ENCODE measurements around the gene RNF123. TPM values are rescaled to one million over a fixed set of nuclear protein-coding genes. Genes with fewer than 3 reads are reported as not detected.

Gene RNF123
- total RNA-seq, 4 donors from 2014 or later = 23.4 to 36.2 (median 31.5) TPM

GRCh38 chr3:49732597-49732996 is 43.2 kb downstream of the RNF123 start:
- Histone ChIP-seq H3K4me3 (no peak overlapping the region), H3K36me3 (peaks cover 55 to 99% (median 80%) of the 10 kb centered on the region in 4 donors), H3K27me3 (no peaks in the 10 kb centered on the region), H3K9me3 (no peaks in the 10 kb centered on the region), H3K4me1 (no peaks in the 10 kb centered on the region), H3K27ac (replicated peaks in 1 of 4) (no peak overlapping the region)
- intact Hi-C loops (cut with DNase I) = no loop called here
- 90% methylated on average over 10 of the region's 11 CpGs for WGBS
- no peak for TF ChIP-seq EP300 (IDR thresholded peaks at IDR 0.05)
- TF ChIP-seq POLR2AphosphoS5 (IDR thresholded peaks at IDR 0.05) = no peak
- no peak for TF ChIP-seq CTCF (IDR thresholded peaks at IDR 0.05)
- TF ChIP-seq POLR2A (IDR thresholded peaks at IDR 0.05; ENCODE audit: low read depth) = no peak
- DNase-seq (ENCODE audit: extremely low spot score) = no peak

- Histone ChIP-seq H3K4me1 (no peaks in the 10 kb centered on the region), H3K27ac (replicated peaks in 1 of 4) (no peak overlapping the region), H3K27me3 (no peaks in the 10 kb centered on the region), H3K36me3 (peaks cover 53 to 99% (median 79%) of the 10 kb centered on the region in 4 donors), H3K9me3 (no peaks in the 10 kb centered on the region), H3K4me3 (no peak overlapping the region)
- WGBS = 86% methylated on average over 1 of the region's 1 CpG
- intact Hi-C loops (cut with DNase I) = no loop called here
- DNase-seq (ENCODE audit: extremely low spot score) = no peak
- no peak for TF ChIP-seq EP300 (IDR thresholded peaks at IDR 0.05)
These were observed 44.2 kb downstream of the RNF123 start for GRCh38 chr3:49733551-49733950.

- TF ChIP-seq POLR2A (IDR thresholded peaks at IDR 0.05; ENCODE audit: low read depth) (no peak), EP300 (IDR thresholded peaks at IDR 0.05) (no peak), CTCF (IDR thresholded peaks at IDR 0.05) (no peak), POLR2AphosphoS5 (IDR thresholded peaks at IDR 0.05) (no peak)
- H3K9me3 ChIP-seq = no peaks in the 10 kb centered on the region
- no peak overlapping the region for H3K4me3 ChIP-seq
- no peaks in the 10 kb centered on the region for H3K27me3 ChIP-seq
- 95% methylated on average over 6 of the region's 6 CpGs for WGBS
- H3K4me1 ChIP-seq = no peaks in the 10 kb centered on the region
- peaks cover 53 to 95% (median 77%) of the 10 kb centered on the region in 4 donors for H3K36me3 ChIP-seq
- no peak for DNase-seq (ENCODE audit: extremely low spot score)
- no peak overlapping the region for H3K27ac ChIP-seq (replicated peaks in 1 of 4)
- intact Hi-C loops (cut with DNase I) = no loop called here
These were observed 45.4 kb downstream of the RNF123 start for GRCh38 chr3:49734752-49735151.

- H3K36me3 ChIP-seq = peaks cover 35 to 73% (median 59%) of the 10 kb centered on the region in 4 donors
- H3K27me3 ChIP-seq = no peaks in the 10 kb centered on the region
- no peaks in the 10 kb centered on the region for H3K4me1 ChIP-seq
- WGBS = 87% methylated on average over 11 of the region's 11 CpGs
- intact Hi-C loops (cut with DNase I) = no loop called here
- H3K4me3 ChIP-seq = no peak overlapping the region
- H3K9me3 ChIP-seq = no peaks in the 10 kb centered on the region
- DNase-seq (ENCODE audit: extremely low spot score) = no peak
- H3K27ac ChIP-seq (replicated peaks in 1 of 4) = no peak overlapping the region
- no peak for TF ChIP-seq CTCF (IDR thresholded peaks at IDR 0.05)
- no peak for TF ChIP-seq POLR2AphosphoS5 (IDR thresholded peaks at IDR 0.05)
- no peak for TF ChIP-seq EP300 (IDR thresholded peaks at IDR 0.05)
- TF ChIP-seq POLR2A (IDR thresholded peaks at IDR 0.05; ENCODE audit: low read depth) = no peak
These were observed 48.8 kb downstream of the RNF123 start for GRCh38 chr3:49738067-49738713.

GRCh38 chr3:49740427-49740826 is 51.1 kb downstream of the RNF123 start:
- intact Hi-C loops (cut with DNase I) = no loop called here
- Histone ChIP-seq H3K27me3 (no peaks in the 10 kb centered on the region), H3K4me1 (peaks cover 0 to under 1% (median 0%) of the 10 kb centered on the region in 4 donors), H3K27ac (replicated peaks in 1 of 4) (no peak overlapping the region), H3K9me3 (no peaks in the 10 kb centered on the region), H3K4me3 (no peak overlapping the region), H3K36me3 (peaks cover 22 to 55% (median 48%) of the 10 kb centered on the region in 4 donors)
- no peak for DNase-seq (ENCODE audit: extremely low spot score)
- TF ChIP-seq EP300 (IDR thresholded peaks at IDR 0.05) = no peak
- no peak for TF ChIP-seq POLR2A (IDR thresholded peaks at IDR 0.05; ENCODE audit: low read depth)
- no peak for TF ChIP-seq POLR2AphosphoS5 (IDR thresholded peaks at IDR 0.05)
- TF ChIP-seq CTCF (IDR thresholded peaks at IDR 0.05) = no peak

All from esophagus muscularis mucosa (tissue), 4 donors.